ENCODE results near the gene ZNF823. TPM values are rescaled to one million over a fixed set of nuclear protein-coding genes. Genes with fewer than 3 reads are reported as not detected.

ZNF823 gene
- total RNA-seq, 1 donor from 2014 or later = 11.5 TPM

GRCh38 chr19:11763611-11764010, 24.9 kb upstream of the ZNF823 start:
- no peak for TF ChIP-seq CTCF (conservative IDR thresholded peaks at IDR 0.05)
- no peak overlapping the region for H3K4me3 Mint-ChIP-seq
- no peaks in the 10 kb centered on the region for H3K36me3 Mint-ChIP-seq
- DNase-seq (ENCODE audit: extremely low spot score, unreplicated experiment) = no peak
- no peak overlapping the region for H3K27ac Mint-ChIP-seq
- peaks cover 10% of the 10 kb centered on the region for H3K4me1 Mint-ChIP-seq (ENCODE audit: unreplicated experiment)
- H3K27me3 Mint-ChIP-seq = peaks cover 13% of the 10 kb centered on the region
- peaks cover under 1% of the 10 kb centered on the region for H3K9me3 Mint-ChIP-seq

- no peaks in the 10 kb centered on the region for H3K9me3 Mint-ChIP-seq
- H3K4me1 Mint-ChIP-seq (ENCODE audit: unreplicated experiment) = peaks cover 7% of the 10 kb centered on the region
- no peak overlapping the region for H3K27ac Mint-ChIP-seq
- H3K27me3 Mint-ChIP-seq = peaks cover 13% of the 10 kb centered on the region
- no peaks in the 10 kb centered on the region for H3K36me3 Mint-ChIP-seq
- H3K4me3 Mint-ChIP-seq = no peak overlapping the region
- TF ChIP-seq CTCF (conservative IDR thresholded peaks at IDR 0.05) = no peak
- no peak for DNase-seq (ENCODE audit: extremely low spot score, unreplicated experiment)
Observed at GRCh38 chr19:11763117-11763516, 24.4 kb upstream of the ZNF823 start.

- Mint-ChIP-seq H3K27ac (no peak overlapping the region), H3K4me3 (no peak overlapping the region), H3K4me1 (ENCODE audit: unreplicated experiment) (no peaks in the 10 kb centered on the region), H3K27me3 (peaks cover 10% of the 10 kb centered on the region), H3K36me3 (no peaks in the 10 kb centered on the region), H3K9me3 (peaks cover 10% of the 10 kb centered on the region)
- TF ChIP-seq CTCF (conservative IDR thresholded peaks at IDR 0.05) = no peak
- no peak for DNase-seq (ENCODE audit: extremely low spot score, unreplicated experiment)
Observed at GRCh38 chr19:11759805-11760204, 21.1 kb upstream of the ZNF823 start.

GRCh38 chr19:11756965-11757364, 18.2 kb upstream of the ZNF823 start:
- Mint-ChIP-seq H3K4me1 (ENCODE audit: unreplicated experiment) (no peaks in the 10 kb centered on the region), H3K9me3 (peaks cover 13% of the 10 kb centered on the region), H3K27ac (no peak overlapping the region), H3K36me3 (no peaks in the 10 kb centered on the region), H3K27me3 (no peaks in the 10 kb centered on the region), H3K4me3 (no peak overlapping the region)
- no peak for DNase-seq (ENCODE audit: extremely low spot score, unreplicated experiment)
- no peak for TF ChIP-seq CTCF (conservative IDR thresholded peaks at IDR 0.05)

GRCh38 chr19:11754663-11755062, 15.9 kb upstream of the ZNF823 start:
- Mint-ChIP-seq H3K36me3 (no peaks in the 10 kb centered on the region), H3K27me3 (no peaks in the 10 kb centered on the region), H3K9me3 (peaks cover 13% of the 10 kb centered on the region), H3K4me1 (ENCODE audit: unreplicated experiment) (no peaks in the 10 kb centered on the region), H3K27ac (no peak overlapping the region), H3K4me3 (no peak overlapping the region)
- DNase-seq (ENCODE audit: extremely low spot score, unreplicated experiment) = no peak
- no peak for TF ChIP-seq CTCF (conservative IDR thresholded peaks at IDR 0.05)

- H3K4me1 Mint-ChIP-seq (ENCODE audit: unreplicated experiment) = no peaks in the 10 kb centered on the region
- H3K27ac Mint-ChIP-seq = no peak overlapping the region
- H3K4me3 Mint-ChIP-seq = no peak overlapping the region
- no peaks in the 10 kb centered on the region for H3K27me3 Mint-ChIP-seq
- H3K36me3 Mint-ChIP-seq = no peaks in the 10 kb centered on the region
- no peak for TF ChIP-seq CTCF (conservative IDR thresholded peaks at IDR 0.05)
- H3K9me3 Mint-ChIP-seq = peaks cover 18% of the 10 kb centered on the region
- no peak for DNase-seq (ENCODE audit: extremely low spot score, unreplicated experiment)
Observed at GRCh38 chr19:11752244-11752736, 13.5 kb upstream of the ZNF823 start.
